ENCODE measurements around the gene MLXIP.

The MLXIP gene

DNA sequence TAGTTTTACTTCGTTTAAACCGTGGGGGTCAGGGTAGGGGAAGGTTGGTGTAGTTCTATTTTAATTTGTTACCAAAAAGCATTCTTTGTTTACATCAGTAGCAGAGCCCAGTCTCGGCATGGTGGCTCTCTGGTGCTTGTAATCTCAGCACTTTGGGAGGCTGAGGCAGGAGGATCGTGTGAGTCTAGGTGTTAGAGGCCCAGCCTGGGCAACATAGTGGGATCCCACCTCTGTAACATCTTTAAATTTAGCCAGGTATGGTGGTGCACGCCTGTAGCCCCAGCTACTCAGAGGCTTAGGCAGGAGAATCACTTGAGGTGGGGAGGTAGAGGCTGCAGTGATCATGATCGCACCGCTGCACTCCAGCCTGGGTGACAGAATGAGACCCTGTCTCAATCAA lies 106.5 kb downstream of the MLXIP start:
- TF ChIP-seq EZH2phosphoT487 (IDR thresholded peaks at IDR 0.05; ENCODE audit: low read length) (no peak), EZH2 (optimal IDR thresholded peaks at IDR 0.05; ENCODE audit: low read depth, low read length) (no peak)
- TF ChIP-seq, protein P1, sequence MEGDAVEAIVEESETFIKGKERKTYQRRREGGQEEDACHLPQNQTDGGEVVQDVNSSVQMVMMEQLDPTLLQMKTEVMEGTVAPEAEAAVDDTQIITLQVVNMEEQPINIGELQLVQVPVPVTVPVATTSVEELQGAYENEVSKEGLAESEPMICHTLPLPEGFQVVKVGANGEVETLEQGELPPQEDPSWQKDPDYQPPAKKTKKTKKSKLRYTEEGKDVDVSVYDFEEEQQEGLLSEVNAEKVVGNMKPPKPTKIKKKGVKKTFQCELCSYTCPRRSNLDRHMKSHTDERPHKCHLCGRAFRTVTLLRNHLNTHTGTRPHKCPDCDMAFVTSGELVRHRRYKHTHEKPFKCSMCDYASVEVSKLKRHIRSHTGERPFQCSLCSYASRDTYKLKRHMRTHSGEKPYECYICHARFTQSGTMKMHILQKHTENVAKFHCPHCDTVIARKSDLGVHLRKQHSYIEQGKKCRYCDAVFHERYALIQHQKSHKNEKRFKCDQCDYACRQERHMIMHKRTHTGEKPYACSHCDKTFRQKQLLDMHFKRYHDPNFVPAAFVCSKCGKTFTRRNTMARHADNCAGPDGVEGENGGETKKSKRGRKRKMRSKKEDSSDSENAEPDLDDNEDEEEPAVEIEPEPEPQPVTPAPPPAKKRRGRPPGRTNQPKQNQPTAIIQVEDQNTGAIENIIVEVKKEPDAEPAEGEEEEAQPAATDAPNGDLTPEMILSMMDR (IDR thresholded peaks at IDR 0.05; ENCODE audit: low read length), result no peak
- Histone ChIP-seq H3K4me3 (ENCODE audit: low read length) (no peak overlapping the region), H2AFZ (ENCODE audit: low read length) (no peak overlapping the region), H3K4me1 (ENCODE audit: low read length) (no peaks in the 10 kb centered on the region), H3K4me2 (ENCODE audit: low read depth, low read length) (no peak overlapping the region), H3K9me2 (replicated peaks; ENCODE audit: insufficient read depth, low read length) (no peaks in the 10 kb centered on the region), H3F3A (ENCODE audit: insufficient read depth, low read length) (no peaks in the 10 kb centered on the region), H3K79me2 (ENCODE audit: low read length) (no peaks in the 10 kb centered on the region), H3K27ac (ENCODE audit: low read length) (no peak overlapping the region), H3K9ac (ENCODE audit: low read length) (no peak overlapping the region), H3K9me3 (replicated peaks; ENCODE audit: insufficient read depth, low read length) (no peaks in the 10 kb centered on the region), H3K27me3 (replicated peaks; ENCODE audit: insufficient read depth, low read length) (no peaks in the 10 kb centered on the region), H4K20me1 (ENCODE audit: insufficient read depth, low read length) (no peaks in the 10 kb centered on the region), H3K36me3 (replicated peaks; ENCODE audit: insufficient read depth, low read length) (no peaks in the 10 kb centered on the region)
- DNase-seq, result no peak

DNA sequence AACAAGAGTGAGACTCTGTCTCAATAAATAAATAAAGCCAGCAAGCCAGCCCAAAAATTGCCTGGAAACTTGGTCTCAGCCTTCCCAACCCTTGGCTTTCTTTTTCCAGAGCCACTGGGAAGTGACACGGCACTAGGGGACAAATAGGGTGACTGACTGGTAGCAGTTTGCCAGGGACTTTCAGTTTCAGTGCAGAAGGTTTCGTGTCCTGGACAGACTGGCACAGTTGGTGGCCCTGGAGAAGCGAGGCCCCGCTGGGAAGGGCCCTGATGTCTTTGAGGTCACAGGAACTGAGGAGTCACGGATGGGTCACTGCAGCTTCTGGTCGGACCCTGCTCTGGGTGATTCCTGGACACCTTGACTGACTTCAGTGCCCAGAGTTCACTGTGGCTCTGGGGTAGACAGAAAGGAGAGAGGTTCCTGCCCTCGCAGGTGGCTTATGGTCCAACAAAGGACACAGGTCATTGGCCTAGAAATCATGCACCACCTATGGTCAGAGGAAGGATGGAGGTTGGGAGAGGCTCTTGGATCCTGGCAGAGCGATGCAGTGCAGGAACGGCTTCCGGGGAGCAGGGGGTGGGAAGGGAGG lies 107.0 kb downstream of the MLXIP start:
- TF ChIP-seq EZH2 (optimal IDR thresholded peaks at IDR 0.05; ENCODE audit: low read depth, low read length) (no peak), EZH2phosphoT487 (IDR thresholded peaks at IDR 0.05; ENCODE audit: low read length) (no peak)
- TF ChIP-seq, protein P1 (IDR thresholded peaks at IDR 0.05; ENCODE audit: low read length), result no peak
- Histone ChIP-seq H3K4me1 (ENCODE audit: low read length) (no peaks in the 10 kb centered on the region), H3K4me2 (ENCODE audit: low read depth, low read length) (no peak overlapping the region), H3K27me3 (replicated peaks; ENCODE audit: insufficient read depth, low read length) (no peaks in the 10 kb centered on the region), H3K4me3 (ENCODE audit: low read length) (no peak overlapping the region), H3K27ac (ENCODE audit: low read length) (no peak overlapping the region), H3K36me3 (replicated peaks; ENCODE audit: insufficient read depth, low read length) (no peaks in the 10 kb centered on the region), H3F3A (ENCODE audit: insufficient read depth, low read length) (no peaks in the 10 kb centered on the region), H2AFZ (ENCODE audit: low read length) (no peak overlapping the region), H3K9me2 (replicated peaks; ENCODE audit: insufficient read depth, low read length) (no peaks in the 10 kb centered on the region), H3K9ac (ENCODE audit: low read length) (no peak overlapping the region), H3K79me2 (ENCODE audit: low read length) (no peaks in the 10 kb centered on the region), H4K20me1 (ENCODE audit: insufficient read depth, low read length) (no peaks in the 10 kb centered on the region), H3K9me3 (replicated peaks; ENCODE audit: insufficient read depth, low read length) (no peaks in the 10 kb centered on the region)
- DNase-seq, result no peak

DNA sequence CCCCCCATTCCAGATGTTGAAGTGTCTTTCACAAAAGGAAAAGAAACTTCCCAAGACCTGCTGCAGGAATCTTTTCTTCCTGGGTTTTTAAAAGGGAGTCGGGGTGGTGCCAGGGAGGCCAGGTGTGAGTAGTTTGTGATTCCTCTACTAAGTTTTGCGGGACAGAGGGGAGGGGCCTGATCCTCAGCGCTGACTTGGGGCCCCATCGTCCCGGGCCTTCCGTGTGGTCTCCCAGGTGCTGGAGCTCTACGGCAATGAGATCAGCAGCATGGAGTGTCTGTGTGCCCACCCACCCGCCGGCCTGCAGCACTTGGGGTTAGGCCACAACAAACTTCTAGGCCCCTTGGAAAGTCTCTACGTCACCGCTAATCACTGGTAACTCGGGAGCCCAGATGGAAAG lies 108.9 kb downstream of the MLXIP start:
- no peak for TF ChIP-seq EZH2 (optimal IDR thresholded peaks at IDR 0.05; ENCODE audit: low read depth, low read length)
- no peak for TF ChIP-seq EZH2phosphoT487 (IDR thresholded peaks at IDR 0.05; ENCODE audit: low read length)
- TF ChIP-seq, protein P1 (IDR thresholded peaks at IDR 0.05; ENCODE audit: low read length), result no peak
- Histone ChIP-seq H3K4me3 (ENCODE audit: low read length) (no peak overlapping the region), H3K4me1 (ENCODE audit: low read length) (no peaks in the 10 kb centered on the region), H2AFZ (ENCODE audit: low read length) (no peak overlapping the region), H3K4me2 (ENCODE audit: low read depth, low read length) (no peak overlapping the region), H3K79me2 (ENCODE audit: low read length) (no peaks in the 10 kb centered on the region), H3K36me3 (replicated peaks; ENCODE audit: insufficient read depth, low read length) (no peaks in the 10 kb centered on the region), H4K20me1 (ENCODE audit: insufficient read depth, low read length) (no peaks in the 10 kb centered on the region), H3K9me2 (replicated peaks; ENCODE audit: insufficient read depth, low read length) (no peaks in the 10 kb centered on the region), H3K9ac (ENCODE audit: low read length) (no peak overlapping the region), H3K27me3 (replicated peaks; ENCODE audit: insufficient read depth, low read length) (no peaks in the 10 kb centered on the region), H3F3A (ENCODE audit: insufficient read depth, low read length) (no peaks in the 10 kb centered on the region), H3K9me3 (replicated peaks; ENCODE audit: insufficient read depth, low read length) (no peaks in the 10 kb centered on the region), H3K27ac (ENCODE audit: low read length) (no peak overlapping the region)
- DNase-seq, result no peak

Measured in MM.1S (cell line).